Endothelial cell of umbilical vein (primary cell): ENCODE results near the gene LMO4. TPM values are rescaled to one million over a fixed set of nuclear protein-coding genes. Genes with fewer than 3 reads are reported as not detected.

Experiments used
- BruUV-seq: library from RNA; stranded (reverse); fragments of 400-500 nt; replicated peaks from 2 replicates; lab custom pipeline; 2021; lab: Mats Ljungman, UMichigan
- CTCF ChIA-PET: fragments of 300-600, 350-600 bp; sonication (Branson Sonifier 250); formaldehyde crosslinking; loops from one replicate; lab custom pipeline; 2021; ENCODE audit warnings: antibody characterized with exemption, inconsistent platforms; lab: Charles Lee
- POLR2A ChIA-PET: fragments of 300-600, 350-600 bp; sonication (Branson Sonifier 250); formaldehyde crosslinking; loops from one replicate; lab custom pipeline; 2021; ENCODE audit warnings: antibody characterized with exemption, inconsistent platforms; lab: Charles Lee
- DNase-seq: peaks from one replicate; pipeline ENCODE4 v3.0.0-alpha.2; 2011; ENCODE audit warnings: low read depth, low spot score
- FAIRE-seq: peaks from 2 replicates; lab custom pipeline; 2011; peaks lifted over from hg19 to GRCh38; lab: Jason Lieb, UNC
- H2AFZ ChIP-seq: 2 replicates; pipeline ENCODE4 v1.6.0; 2012; ENCODE audit warnings: low read depth, low read length, control low read depth, inconsistent platforms
- H3K27ac ChIP-seq: 2 replicates; pipeline ENCODE4 v1.5.1; 2011; ENCODE audit warnings: low read depth, mild to moderate bottlenecking, control low read depth, low read length, moderate library complexity; ENCODE audit not compliant: insufficient read depth
- H3K27me3 ChIP-seq, 2 experiments: 2 replicates each; pipeline versions ENCODE4 v1.6.0 to v1.6.1; 2011; ENCODE audit warnings: low read length in 2 of 2, mixed read lengths in 1 of 2; ENCODE audit not compliant: control insufficient read depth in 2 of 2, insufficient read depth in 2 of 2
- H3K36me3 ChIP-seq, 2 experiments: 2 replicates in 1 of 2; 3 replicates in 1 of 2; pipeline ENCODE4 v1.5.1; 2011; ENCODE audit warnings: low read length in 2 of 2, mild to moderate bottlenecking in 1 of 2, moderate library complexity in 1 of 2; ENCODE audit not compliant: control insufficient read depth in 2 of 2, insufficient read depth in 2 of 2; ENCODE audit errors: extremely low read depth in 1 of 2
- H3K4me1 ChIP-seq: 3 replicates; pipeline ENCODE4 v1.5.1; 2011; ENCODE audit warnings: mild to moderate bottlenecking, low read length; ENCODE audit not compliant: control insufficient read depth, insufficient read depth; ENCODE audit errors: extremely low read depth
- H3K4me2 ChIP-seq: 2 replicates; pipeline ENCODE4 v1.6.1; 2011; ENCODE audit warnings: low read length, control low read depth, mixed read lengths; ENCODE audit not compliant: insufficient read depth
- H3K4me3 ChIP-seq, 3 experiments: fragments of 200-600 bp in 1 of 3; sonication (generic), shearing (Covaris generic) in 1 of 3; replicated peaks in 1 of 3; 2 replicates each; pipeline ENCODE4 v1.5.1; 2011 to 2016; ENCODE audit warnings: control low read depth in 3 of 3, low read length in 3 of 3, mild to moderate bottlenecking in 2 of 3, inconsistent platforms in 1 of 3, low read depth in 1 of 3, moderate library complexity in 1 of 3; ENCODE audit not compliant: insufficient read depth in 1 of 3
- H3K79me2 ChIP-seq: 2 replicates; pipeline ENCODE4 v1.6.0; 2012; ENCODE audit warnings: low read length, inconsistent platforms; ENCODE audit not compliant: control insufficient read depth, insufficient read depth
- H3K9ac ChIP-seq: replicated peaks from 2 replicates; pipeline ENCODE3; 2011; ENCODE audit warnings: low read length, control low read depth; ENCODE audit not compliant: insufficient read depth; ENCODE audit errors: extremely low read depth
- H3K9me1 ChIP-seq: replicated peaks from 3 replicates; pipeline ENCODE4 v1.6.0; 2011; ENCODE audit warnings: mild to moderate bottlenecking, low read length; ENCODE audit not compliant: control insufficient read depth, insufficient read depth; ENCODE audit errors: extremely low read depth
- H3K9me3 ChIP-seq: replicated peaks from 2 replicates; pipeline ENCODE4 v1.5.1; 2012; ENCODE audit warnings: low read length, inconsistent platforms; ENCODE audit not compliant: control insufficient read depth, insufficient read depth
- H4K20me1 ChIP-seq: replicated peaks from 2 replicates; pipeline ENCODE3; 2011; ENCODE audit warnings: mild to moderate bottlenecking, low read length; ENCODE audit not compliant: control insufficient read depth, insufficient read depth; ENCODE audit errors: extremely low read depth
- EZH2 ChIP-seq: IDR thresholded peaks from 2 replicates; pipeline ENCODE4 v1.6.1; 2012; ENCODE audit warnings: borderline replicate concordance, low read depth, mild to moderate bottlenecking, moderate library complexity, low read length, inconsistent platforms; ENCODE audit not compliant: severe bottlenecking
- FOS ChIP-seq: IDR thresholded peaks from 2 replicates; pipeline ENCODE4 v1.6.1; 2011; ENCODE audit warnings: mild to moderate bottlenecking, low read length, moderate library complexity, borderline replicate concordance; ENCODE audit not compliant: insufficient read depth
- GATA2 ChIP-seq: IDR thresholded peaks from 2 replicates; pipeline ENCODE4 v1.7.0; 2011; ENCODE audit warnings: low read depth, mild to moderate bottlenecking, moderate library complexity, mixed read lengths, low read length; ENCODE audit not compliant: insufficient read length, insufficient read depth
- MYC ChIP-seq: IDR thresholded peaks from one replicate; pipeline ENCODE4 v1.6.1; 2011; ENCODE audit warnings: mild to moderate bottlenecking, low read depth, low read length
- dilution Hi-C: fragments of 300-500 bp; cut with MboI; formaldehyde crosslinking; loops from one replicate; pipeline ENCODE4 v1.15.0; 2019; ENCODE audit warnings: low sequenced_read_pairs; ENCODE audit not compliant: extremely low pct_ligation_motif_present
- intact Hi-C: fragments of 100-400 bp; cut with micrococcal nuclease; formaldehyde crosslinking; loops from one replicate; pipeline ENCODE4 v1.10.0; 2022
- polyA plus RNA-seq, 4 experiments: library from polyadenylated mRNA; depleted of rRNA in 3 of 4; stranded (reverse) in 3 of 4; unstranded in 1 of 4; fragments of >200 nt; gene quantifications; 2 replicates each; pipeline versions ENCODE4 v1.2.1 to v1.2.3, GENCODE V29; 2011 to 2012; ENCODE audit warnings: missing spikeins in 1 of 4
- total RNA-seq: library from RNA; stranded (reverse); gene quantifications from 2 replicates; pipeline ENCODE4 v1.2.3, GENCODE V29; 2021
- TF ChIP-seq, protein P1 (sequence below), 2 donors: IDR thresholded peaks; 1 replicate in 1 of 2; 2 replicates in 1 of 2; pipeline ENCODE4 v1.5.1; 2011; ENCODE audit warnings: low read length in 2 of 2, mild to moderate bottlenecking in 2 of 2, moderate library complexity in 2 of 2, control low read depth in 1 of 2, inconsistent platforms in 1 of 2, low read depth in 1 of 2; ENCODE audit not compliant: insufficient read depth in 1 of 2; ENCODE audit errors: extremely low read depth in 1 of 2
- TF ChIP-seq, protein P2 (sequence below): IDR thresholded peaks from 2 replicates; pipeline ENCODE4 v1.6.1; 2011; ENCODE audit not compliant: insufficient read depth, insufficient read length

The LMO4 gene
- total and polyA plus RNA-seq, 2 donors (not counting 3 experiments of a cell fraction or from before 2014, with no cell fraction given): 24.8 to 36.6 TPM

DNA sequence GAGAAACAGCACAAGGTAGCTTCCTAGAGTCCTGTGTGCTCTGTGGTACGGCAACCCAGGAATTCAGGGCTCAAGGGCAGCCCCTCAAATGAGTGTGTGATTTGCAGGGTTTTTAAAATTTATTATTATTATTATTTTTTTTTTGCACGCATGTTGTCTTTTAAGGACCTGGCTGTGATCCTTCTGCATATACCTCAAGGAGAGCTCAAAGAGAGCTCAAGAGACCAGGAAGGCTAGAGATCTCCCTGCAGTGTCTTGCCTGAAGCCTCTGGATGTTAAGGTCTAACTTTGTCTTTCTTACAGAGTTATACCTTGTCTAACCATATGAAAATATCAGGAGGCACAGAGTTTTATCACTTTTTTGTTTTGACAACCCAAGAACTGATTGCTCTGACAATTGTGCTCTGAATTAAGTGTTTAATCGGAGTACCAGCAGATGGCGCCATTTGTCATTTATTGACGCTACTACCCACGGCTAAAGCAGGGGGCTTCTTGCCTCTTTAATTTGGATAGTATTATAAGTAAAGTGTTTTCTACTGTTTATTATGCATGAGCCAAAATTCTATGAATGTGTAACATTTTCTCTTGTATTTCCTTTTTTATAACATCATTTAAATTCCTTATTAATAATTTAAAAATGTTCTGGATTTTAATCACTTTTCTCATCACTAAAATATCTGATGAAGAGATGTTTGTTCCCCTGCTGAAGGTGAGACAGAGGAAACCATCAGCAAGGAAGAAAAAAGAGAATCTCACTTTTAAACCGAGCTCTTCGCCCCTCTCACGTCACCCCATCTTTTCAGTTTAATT lies 35.8 kb upstream of the LMO4 start:
- Histone ChIP-seq H3K4me3 (no peak overlapping the region), H3K4me1 (no peaks in the 10 kb centered on the region), H4K20me1 (no peaks in the 10 kb centered on the region), H3K27ac (no peak overlapping the region), H3K36me3 (no peaks in the 10 kb centered on the region), H3K4me2 (no peak overlapping the region), H3K79me2 (no peaks in the 10 kb centered on the region), H2AFZ (no peak overlapping the region), H3K27me3 (peaks cover 0 to 7% of the 10 kb centered on the region in 2 experiments), H3K9ac (no peak overlapping the region), H3K9me1 (no peaks in the 10 kb centered on the region), H3K9me3 (no peaks in the 10 kb centered on the region)
- ChIA-PET POLR2A (no interaction called here), CTCF (interaction anchor here (0.6 to 2.8 kb wide), 32 partner anchors 9 to 1011 kb away, joined by 3 to 37 read pairs (median 4); no protein-coding TSS in a partner anchor)
- TF ChIP-seq, protein P1, sequence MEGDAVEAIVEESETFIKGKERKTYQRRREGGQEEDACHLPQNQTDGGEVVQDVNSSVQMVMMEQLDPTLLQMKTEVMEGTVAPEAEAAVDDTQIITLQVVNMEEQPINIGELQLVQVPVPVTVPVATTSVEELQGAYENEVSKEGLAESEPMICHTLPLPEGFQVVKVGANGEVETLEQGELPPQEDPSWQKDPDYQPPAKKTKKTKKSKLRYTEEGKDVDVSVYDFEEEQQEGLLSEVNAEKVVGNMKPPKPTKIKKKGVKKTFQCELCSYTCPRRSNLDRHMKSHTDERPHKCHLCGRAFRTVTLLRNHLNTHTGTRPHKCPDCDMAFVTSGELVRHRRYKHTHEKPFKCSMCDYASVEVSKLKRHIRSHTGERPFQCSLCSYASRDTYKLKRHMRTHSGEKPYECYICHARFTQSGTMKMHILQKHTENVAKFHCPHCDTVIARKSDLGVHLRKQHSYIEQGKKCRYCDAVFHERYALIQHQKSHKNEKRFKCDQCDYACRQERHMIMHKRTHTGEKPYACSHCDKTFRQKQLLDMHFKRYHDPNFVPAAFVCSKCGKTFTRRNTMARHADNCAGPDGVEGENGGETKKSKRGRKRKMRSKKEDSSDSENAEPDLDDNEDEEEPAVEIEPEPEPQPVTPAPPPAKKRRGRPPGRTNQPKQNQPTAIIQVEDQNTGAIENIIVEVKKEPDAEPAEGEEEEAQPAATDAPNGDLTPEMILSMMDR (IDR thresholded peaks at IDR 0.05; ENCODE audit: extremely low read depth in 1 of 2, insufficient read depth in 1 of 2, low read depth in 1 of 2, low read length in 2 of 2): peak; percentile 40 to 67
- TF ChIP-seq EZH2: no peak
- peak; percentile 66 for DNase-seq
- dilution Hi-C loops (no loop called here), intact Hi-C loops (loop anchor here (1.0 to 10.0 kb wide), 9 partner anchors 141 to 1302 kb away; no protein-coding TSS in a partner anchor)
- BruUV-seq: no TSS peak
- peak; percentile 79 for FAIRE-seq

DNA sequence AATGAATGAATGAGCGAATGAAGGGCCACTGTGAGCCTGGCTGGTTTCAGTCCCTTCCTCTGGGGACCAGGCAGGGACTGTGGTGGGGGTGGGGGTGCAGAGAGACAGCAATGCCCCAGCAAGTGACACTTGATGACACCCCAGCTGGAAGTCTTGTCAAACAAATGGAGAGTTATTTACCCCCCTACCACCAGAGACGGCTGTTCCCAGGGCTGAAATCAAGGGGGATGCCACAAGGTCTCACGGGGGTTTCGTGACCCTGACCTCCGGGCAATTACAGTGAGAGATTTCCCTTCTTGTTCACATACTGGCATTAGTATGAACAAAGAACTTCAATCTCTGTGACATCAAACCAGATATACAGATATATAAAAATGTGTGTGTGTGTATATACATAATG lies 34.0 kb upstream of the LMO4 start:
- H4K20me1 ChIP-seq: no peaks in the 10 kb centered on the region
- DNase-seq: no peak
- H3K79me2 ChIP-seq: no peaks in the 10 kb centered on the region
- dilution Hi-C loops: no loop called here
- CTCF ChIA-PET: interaction anchor here (1.1 to 2.8 kb wide), 3 partner anchors 10 to 659 kb away, joined by 3 to 37 read pairs (median 4); no protein-coding TSS in a partner anchor
- H3K4me2 ChIP-seq: no peak overlapping the region
- POLR2A ChIA-PET: no interaction called here
- H3K4me1 ChIP-seq: no peaks in the 10 kb centered on the region
- H3K4me3 ChIP-seq: no peak overlapping the region
- TF ChIP-seq EZH2 (no peak), MYC (no peak), FOS (no peak), GATA2 (no peak)
- TF ChIP-seq, protein P2, sequence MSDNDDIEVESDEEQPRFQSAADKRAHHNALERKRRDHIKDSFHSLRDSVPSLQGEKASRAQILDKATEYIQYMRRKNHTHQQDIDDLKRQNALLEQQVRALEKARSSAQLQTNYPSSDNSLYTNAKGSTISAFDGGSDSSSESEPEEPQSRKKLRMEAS: no peak
- TF ChIP-seq, protein P1 (IDR thresholded peaks at IDR 0.05; ENCODE audit: extremely low read depth in 1 of 2, insufficient read depth in 1 of 2, low read depth in 1 of 2, low read length in 2 of 2): no peak
- no peak overlapping the region for H2AFZ ChIP-seq
- H3K9me1 ChIP-seq: no peaks in the 10 kb centered on the region
- no peak overlapping the region for H3K9ac ChIP-seq
- intact Hi-C loops: loop anchor here (10.0 kb wide), 3 partner anchors 390 to 1300 kb away; no protein-coding TSS in a partner anchor
- no peak overlapping the region for H3K27ac ChIP-seq
- no peaks in the 10 kb centered on the region for H3K36me3 ChIP-seq
- peaks cover 0 to 7% of the 10 kb centered on the region in 2 experiments for H3K27me3 ChIP-seq
- FAIRE-seq: no peak
- no peaks in the 10 kb centered on the region for H3K9me3 ChIP-seq
- no TSS peak for BruUV-seq
